Lung (tissue), 12 donors: ENCODE data around the gene DPM3. TPM values are rescaled to one million over a fixed set of nuclear protein-coding genes. Genes with fewer than 3 reads are reported as not detected.

Experiments
- ATAC-seq: fragments of 200-7000 bp; cut with Tn5 transposase; one replicate; pipeline ENCODE4 v1.9.1; 2020; ENCODE audit warnings: moderate number of reproducible peaks; ENCODE audit not compliant: insufficient read depth, low FRiP score
- DNase-seq, 3 donors: peaks; one replicate each; pipeline ENCODE4 v3.0.0-alpha.2; 2013 to 2017
- H3K27ac ChIP-seq, 2 donors: one replicate each; pipeline ENCODE4 v1.5.1; 2013; ENCODE audit warnings: mild to moderate bottlenecking in 2 of 2, moderate library complexity in 2 of 2, control low read depth in 1 of 2, inconsistent platforms in 1 of 2, low read depth in 1 of 2, low read length in 1 of 2
- H3K27me3 ChIP-seq, 3 donors: one replicate each; pipeline ENCODE4 v1.5.1; 2013; ENCODE audit warnings: low read length in 2 of 3; ENCODE audit not compliant: control insufficient read depth in 3 of 3, insufficient read depth in 3 of 3
- H3K36me3 ChIP-seq, 4 donors: one replicate each; pipeline ENCODE4 v1.5.1; 2013; ENCODE audit warnings: low read length in 4 of 4, mild to moderate bottlenecking in 1 of 4, moderate library complexity in 1 of 4; ENCODE audit not compliant: control insufficient read depth in 4 of 4, insufficient read depth in 4 of 4
- H3K4me1 ChIP-seq, 5 donors: one replicate each; pipeline ENCODE4 v1.5.1; 2013; ENCODE audit warnings: low read length in 5 of 5, mild to moderate bottlenecking in 2 of 5, moderate library complexity in 1 of 5; ENCODE audit not compliant: control insufficient read depth in 5 of 5, insufficient read depth in 5 of 5
- H3K4me3 ChIP-seq: one replicate; pipeline ENCODE4 v1.5.1; 2013; ENCODE audit warnings: mild to moderate bottlenecking, control low read depth, moderate library complexity
- H3K9ac ChIP-seq, 2 donors: one replicate each; pipeline ENCODE4 v1.5.1; 2013; ENCODE audit warnings: low read length in 2 of 2, control low read depth in 1 of 2; ENCODE audit not compliant: insufficient read depth in 1 of 2
- H3K9me3 ChIP-seq, 4 donors: one replicate each; pipeline ENCODE4 v1.5.1; 2013; ENCODE audit warnings: low read length in 3 of 4, mild to moderate bottlenecking in 1 of 4, moderate library complexity in 1 of 4; ENCODE audit not compliant: control insufficient read depth in 4 of 4, insufficient read depth in 3 of 4
- CTCF ChIP-seq: IDR thresholded peaks from 2 replicates; pipeline ENCODE4 v1.5.1; 2012; ENCODE audit warnings: mild to moderate bottlenecking; ENCODE audit errors: control extremely low read depth, extremely low read depth
- WGBS, 2 donors: extraction: QIAGEN DNeasy Blood & Tissue Kit; methylation state at CpG; one replicate each; pipeline ENCODE4 v1.1.7; 2013; 5-methylcytosine and 5-hydroxymethylcytosine counted together
- polyA plus RNA-seq, 2 donors: library from polyadenylated mRNA; stranded (reverse); fragments of 200-250 nt; gene quantifications; one replicate each; pipeline ENCODE4 v1.2.1, GENCODE V29; 2013
- total RNA-seq, 2 donors: library from RNA; depleted of rRNA in 1 of 2; stranded (reverse); fragments of >200 nt in 1 of 2; gene quantifications; one replicate each; pipeline ENCODE4 v1.2.1, GENCODE V29; 2014 to 2021
- donor health status: control.
- donor health status: control.
- donor health status: Bipolar disorder and iron deficiency.
- donor health status: healthy.
- donor health status: DM: yes; HTN: yes; CAD: no.

Gene DPM3
- total and polyA plus RNA-seq, 4 donors: 33.7 to 491 (median 133) TPM

- Histone ChIP-seq H3K9ac (no peak overlapping the region), H3K27ac (no peak overlapping the region), H3K36me3 (no peaks in the 10 kb centered on the region), H3K9me3 (no peaks in the 10 kb centered on the region), H3K4me3 (no peak overlapping the region), H3K27me3 (no peaks in the 10 kb centered on the region), H3K4me1 (peaks cover 0 to 3% (median 0%) of the 10 kb centered on the region in 5 donors)
- no peak for TF ChIP-seq CTCF
- WGBS, 2 donors: 78 to 87% methylated on average over 5 of the region's 5 CpGs
- DNase-seq (no peak), ATAC-seq (no peak)
These were observed 32.0 kb downstream of the DPM3 start for GRCh38 chr1:155108296-155108695.

- Histone ChIP-seq H3K36me3 (no peaks in the 10 kb centered on the region), H3K4me1 (peaks cover 0 to 3% (median 0%) of the 10 kb centered on the region in 5 donors), H3K9ac (no peak overlapping the region), H3K27me3 (no peaks in the 10 kb centered on the region), H3K27ac (peak overlapping the region in 1 of 2 donors; percentile 10), H3K9me3 (no peaks in the 10 kb centered on the region), H3K4me3 (no peak overlapping the region)
- DNase-seq: no peak
- ATAC-seq: no peak
- 74 to 80% methylated on average over 12 of the region's 12 CpGs for WGBS, 2 donors
- TF ChIP-seq CTCF: no peak
These were observed 32.7 kb downstream of the DPM3 start for GRCh38 chr1:155107309-155108264.

DNA sequence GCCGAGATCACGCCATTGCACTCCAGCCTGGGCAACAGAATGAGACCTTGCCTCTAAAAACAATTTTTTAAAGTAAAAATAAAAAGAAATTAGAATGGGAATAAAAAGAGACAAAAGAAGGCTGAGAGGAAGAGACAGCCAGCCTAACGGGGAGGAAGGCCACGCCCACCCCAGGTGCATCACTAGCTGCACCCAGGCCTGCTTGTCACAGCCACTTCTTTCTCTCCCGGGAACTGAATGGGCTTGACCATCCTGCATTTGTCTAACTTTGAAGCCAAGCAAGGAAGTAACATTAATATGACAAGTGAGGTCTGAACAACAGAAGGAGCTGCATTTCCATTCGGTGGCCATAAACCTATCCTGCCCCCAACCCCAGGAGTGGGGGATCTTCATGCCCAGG is 33.5 kb downstream of the DPM3 start:
- H3K36me3 ChIP-seq: no peaks in the 10 kb centered on the region
- peaks cover 0 to 3% (median 0%) of the 10 kb centered on the region in 5 donors for H3K4me1 ChIP-seq
- peak overlapping the region in 1 of 2 donors; percentile 10 for H3K27ac ChIP-seq
- H3K27me3 ChIP-seq: no peaks in the 10 kb centered on the region
- 79 to 80% methylated on average over 6 of the region's 6 CpGs for WGBS, 2 donors
- DNase-seq (no peak), ATAC-seq (no peak)
- H3K9me3 ChIP-seq: no peaks in the 10 kb centered on the region
- H3K4me3 ChIP-seq: no peak overlapping the region
- no peak for TF ChIP-seq CTCF
- no peak overlapping the region for H3K9ac ChIP-seq
